ENCODE measurements around the gene TP53BP1. TPM values are rescaled to one million over a fixed set of nuclear protein-coding genes. Genes with fewer than 3 reads are reported as not detected.
"Not testable (repeated sequence)": the region's sequence is repeated elsewhere in the genome, so short reads cannot be mapped to it uniquely, and the experiment has no call there.

TP53BP1 gene
- 10 to 100 TPM; 27.1 to 27.5 TPM for total RNA-seq

- H3K4me3 Mint-ChIP-seq: peak within 1 kb of the TSS; percentile 100
- ATAC-seq (ENCODE audit: low read depth): peak; percentile 99
- H3K27me3 Mint-ChIP-seq: peaks cover 2% of the 10 kb centered on the region
- peaks cover 15% of the 10 kb centered on the region for H3K36me3 Mint-ChIP-seq
- DNase-seq: peak; percentile 90
- POLR2A ChIA-PET: interaction anchor here (1.2 to 2.9 kb wide), 2 partner anchors 18 to 21 kb away, joined by 4 to 25 read pairs; no protein-coding TSS in a partner anchor
- peaks cover 25% of the 10 kb centered on the region for H3K4me1 Mint-ChIP-seq
- H3K27ac Mint-ChIP-seq: peak within 1 kb of the TSS; percentile 95
- H3K9me3 Mint-ChIP-seq: no peaks in the 10 kb centered on the region
Measured at GRCh38 chr15:43492673-43493601, at the start of gene TP53BP1. TP53BP1 (minus strand) TSS chr15:43493156; CDS start chr15:43493043, 113 bp downstream.

GRCh38 chr15:43541785-43542184, 48.8 kb upstream of the TP53BP1 start:
- no peaks in the 10 kb centered on the region for H3K27me3 Mint-ChIP-seq
- DNase-seq (no peak), ATAC-seq (ENCODE audit: low read depth) (no peak)
- peaks cover 8% of the 10 kb centered on the region for H3K4me1 Mint-ChIP-seq
- no peaks in the 10 kb centered on the region for H3K9me3 Mint-ChIP-seq
- no peaks in the 10 kb centered on the region for H3K36me3 Mint-ChIP-seq
- POLR2A ChIA-PET: interaction anchor here (1.0 kb wide), 1 partner anchor 18 kb away, joined by 3 read pairs; no protein-coding TSS in a partner anchor
- no peak overlapping the region for H3K27ac Mint-ChIP-seq
- no peak overlapping the region for H3K4me3 Mint-ChIP-seq

- Mint-ChIP-seq H3K4me3 (no peak overlapping the region), H3K36me3 (peaks cover 7% of the 10 kb centered on the region), H3K27ac (no peak overlapping the region), H3K4me1 (peaks cover 8% of the 10 kb centered on the region), H3K9me3 (no peaks in the 10 kb centered on the region), H3K27me3 (no peaks in the 10 kb centered on the region)
- POLR2A ChIA-PET: no interaction called here
- ATAC-seq (ENCODE audit: low read depth) (no peak), DNase-seq (no peak)
Measured at GRCh38 chr15:43538091-43538490, 45.1 kb upstream of the TP53BP1 start.

- POLR2A ChIA-PET: no interaction called here
- Mint-ChIP-seq H3K27me3 (no peaks in the 10 kb centered on the region), H3K4me3 (no peak overlapping the region), H3K36me3 (peaks cover 7% of the 10 kb centered on the region), H3K4me1 (no peaks in the 10 kb centered on the region), H3K9me3 (no peaks in the 10 kb centered on the region), H3K27ac (peak overlapping the region; percentile 13)
- DNase-seq (no peak), ATAC-seq (ENCODE audit: low read depth) (no peak)
Measured at GRCh38 chr15:43534897-43535296, 41.9 kb upstream of the TP53BP1 start.

- not testable (repeated sequence) for H3K27me3 Mint-ChIP-seq; H3K9me3 Mint-ChIP-seq; ATAC-seq (ENCODE audit: low read depth); H3K36me3 Mint-ChIP-seq; H3K4me1 Mint-ChIP-seq; H3K27ac Mint-ChIP-seq; DNase-seq; H3K4me3 Mint-ChIP-seq
- POLR2A ChIA-PET: interaction anchor here (0.7 kb wide), 2 partner anchors 12 to 170 kb away, joined by 4 to 7 read pairs; no protein-coding TSS in a partner anchor
Measured at GRCh38 chr15:43532826-43533225, 39.9 kb upstream of the TP53BP1 start.

- Mint-ChIP-seq H3K27ac (peak overlapping the region; percentile 35), H3K36me3 (peaks cover 7% of the 10 kb centered on the region), H3K4me3 (no peak overlapping the region), H3K27me3 (no peaks in the 10 kb centered on the region), H3K9me3 (no peaks in the 10 kb centered on the region), H3K4me1 (peaks cover 3% of the 10 kb centered on the region)
- POLR2A ChIA-PET: no interaction called here
- ATAC-seq (ENCODE audit: low read depth) (no peak), DNase-seq (no peak)
Measured at GRCh38 chr15:43531018-43531670, 38.2 kb upstream of the TP53BP1 start.

- DNase-seq (no peak), ATAC-seq (ENCODE audit: low read depth) (no peak)
- no peak overlapping the region for H3K4me3 Mint-ChIP-seq
- H3K9me3 Mint-ChIP-seq: no peaks in the 10 kb centered on the region
- H3K4me1 Mint-ChIP-seq: peaks cover 16% of the 10 kb centered on the region
- peaks cover 1% of the 10 kb centered on the region for H3K36me3 Mint-ChIP-seq
- H3K27me3 Mint-ChIP-seq: no peaks in the 10 kb centered on the region
- no peak overlapping the region for H3K27ac Mint-ChIP-seq
- POLR2A ChIA-PET: interaction anchor here (0.6 kb wide), 1 partner anchor 16 kb away, joined by 4 read pairs; no protein-coding TSS in a partner anchor
Measured at GRCh38 chr15:43529587-43530345, 36.8 kb upstream of the TP53BP1 start.

- H3K4me1 Mint-ChIP-seq: peaks cover 18% of the 10 kb centered on the region
- no peak overlapping the region for H3K4me3 Mint-ChIP-seq
- no peak overlapping the region for H3K27ac Mint-ChIP-seq
- ATAC-seq (ENCODE audit: low read depth): no peak
- no peak for DNase-seq
- peaks cover 1% of the 10 kb centered on the region for H3K36me3 Mint-ChIP-seq
- no peaks in the 10 kb centered on the region for H3K27me3 Mint-ChIP-seq
- POLR2A ChIA-PET: no interaction called here
- H3K9me3 Mint-ChIP-seq: no peaks in the 10 kb centered on the region
Measured at GRCh38 chr15:43529141-43529540, 36.2 kb upstream of the TP53BP1 start.

GRCh38 chr15:43528542-43529007, 35.6 kb upstream of the TP53BP1 start:
- Mint-ChIP-seq H3K4me3 (no peak overlapping the region), H3K9me3 (no peaks in the 10 kb centered on the region), H3K27ac (no peak overlapping the region), H3K4me1 (peaks cover 18% of the 10 kb centered on the region), H3K36me3 (peaks cover 1% of the 10 kb centered on the region), H3K27me3 (no peaks in the 10 kb centered on the region)
- POLR2A ChIA-PET: no interaction called here
- DNase-seq (no peak), ATAC-seq (ENCODE audit: low read depth) (no peak)

GRCh38 chr15:43527802-43528541, 35.0 kb upstream of the TP53BP1 start:
- H3K4me1 Mint-ChIP-seq: peaks cover 18% of the 10 kb centered on the region
- no peaks in the 10 kb centered on the region for H3K9me3 Mint-ChIP-seq
- POLR2A ChIA-PET: interaction anchor here (1.9 kb wide), 1 partner anchor 17 kb away, joined by 6 read pairs; no protein-coding TSS in a partner anchor
- DNase-seq (no peak), ATAC-seq (ENCODE audit: low read depth) (no peak)
- no peaks in the 10 kb centered on the region for H3K27me3 Mint-ChIP-seq
- no peak overlapping the region for H3K4me3 Mint-ChIP-seq
- no peaks in the 10 kb centered on the region for H3K36me3 Mint-ChIP-seq
- H3K27ac Mint-ChIP-seq: no peak overlapping the region

GRCh38 chr15:43527016-43527801, 34.3 kb upstream of the TP53BP1 start:
- no peak overlapping the region for H3K4me3 Mint-ChIP-seq
- H3K9me3 Mint-ChIP-seq: no peaks in the 10 kb centered on the region
- H3K4me1 Mint-ChIP-seq: peaks cover 18% of the 10 kb centered on the region
- H3K36me3 Mint-ChIP-seq: peaks cover 2% of the 10 kb centered on the region
- H3K27me3 Mint-ChIP-seq: no peaks in the 10 kb centered on the region
- H3K27ac Mint-ChIP-seq: no peak overlapping the region
- POLR2A ChIA-PET: interaction anchor here (1.9 kb wide), 1 partner anchor 16 kb away, joined by 6 read pairs; no protein-coding TSS in a partner anchor
- DNase-seq (no peak), ATAC-seq (ENCODE audit: low read depth) (no peak)
